Upper lobe of left lung (tissue), 6 donors: ENCODE measurements around the gene RNF19B. TPM values are rescaled to one million over a fixed set of nuclear protein-coding genes. Genes with fewer than 3 reads are reported as not detected.

Experiments
- ATAC-seq, 2 donors: fragments of 200-7000 bp; cut with Tn5 transposase; one replicate each; pipeline ENCODE4 v1.9.1; 2022; ENCODE audit warnings: mild to moderate bottlenecking in 2 of 2, moderate library complexity in 2 of 2; ENCODE audit not compliant: low FRiP score in 2 of 2
- DNase-seq, 2 donors: peaks; one replicate each; pipeline ENCODE4 v3.0.0-alpha.2; 2019 to 2020
- H3K27ac ChIP-seq, 4 donors: fragments of 200-600 bp; sonication (generic); one replicate each; pipeline ENCODE4 v1.5.1; 2016 to 2019
- H3K27me3 ChIP-seq, 4 donors: fragments of 200-600 bp; sonication (generic); one replicate each; pipeline ENCODE4 v1.5.1; 2017 to 2019
- H3K36me3 ChIP-seq, 4 donors: fragments of 200-600 bp; sonication (generic); one replicate each; pipeline ENCODE4 v1.5.1; 2016 to 2019
- H3K4me1 ChIP-seq, 4 donors: fragments of 200-600 bp; sonication (generic); one replicate each; pipeline ENCODE4 v1.5.1; 2018 to 2019
- H3K4me3 ChIP-seq, 4 donors: fragments of 200-600 bp; sonication (generic); one replicate each; pipeline ENCODE4 v1.5.1; 2017 to 2019; ENCODE audit warnings: mild to moderate bottlenecking in 2 of 4, moderate library complexity in 1 of 4
- H3K9me3 ChIP-seq, 4 donors: fragments of 200-600 bp; sonication (generic); one replicate each; pipeline ENCODE4 v1.5.1; 2018 to 2019
- EP300 ChIP-seq, 4 donors: sonication (generic); formaldehyde crosslinking; IDR thresholded peaks; one replicate each; pipeline ENCODE4 v1.5.1; 2017; ENCODE audit warnings: antibody characterized with exemption in 4 of 4, control low read depth in 2 of 4
- POLR2A ChIP-seq, 4 donors: fragments of 450-650 bp; IDR thresholded peaks; one replicate each; pipeline ENCODE4 v1.5.1; 2016 to 2017; ENCODE audit warnings: antibody characterized with exemption in 4 of 4, mild to moderate bottlenecking in 2 of 4
- POLR2AphosphoS5 ChIP-seq, 2 donors: sonication (generic); formaldehyde crosslinking; IDR thresholded peaks; one replicate each; pipeline ENCODE4 v1.5.1; 2017; ENCODE audit warnings: antibody characterized with exemption in 2 of 2
- WGBS, 2 donors: methylation state at CpG; one replicate each; pipeline ENCODE4 v1.1.5; 2017 to 2018; 5-methylcytosine and 5-hydroxymethylcytosine counted together
- total RNA-seq, 6 donors: library from RNA; depleted of rRNA in 4 of 6; stranded (reverse); fragments of >200 nt in 4 of 6; gene quantifications; one replicate each; pipeline versions ENCODE4 v1.1.0 to v1.2.1, GENCODE V29; 2016 to 2021
- TF ChIP-seq, protein P1 (sequence below), 6 experiments: fragments of 450-650 bp in 4 of 6; fragments of 200-600 bp in 2 of 6; sonication (generic) in 2 of 6; IDR thresholded peaks; one replicate each; pipeline ENCODE4 v1.5.1; 2016 to 2019; ENCODE audit warnings: antibody characterized with exemption in 6 of 6
- donor health status: DM: no; HTN: no; CAD: no; lungs with moderate emphysema.
- donor health status: DM: no; HTN: yes; CAD: no; lungs with severe emphysema.

Gene RNF19B
- total RNA-seq, 6 donors from 2014 or later, result 28.7 to 44.5 (median 37.4) TPM

DNA sequence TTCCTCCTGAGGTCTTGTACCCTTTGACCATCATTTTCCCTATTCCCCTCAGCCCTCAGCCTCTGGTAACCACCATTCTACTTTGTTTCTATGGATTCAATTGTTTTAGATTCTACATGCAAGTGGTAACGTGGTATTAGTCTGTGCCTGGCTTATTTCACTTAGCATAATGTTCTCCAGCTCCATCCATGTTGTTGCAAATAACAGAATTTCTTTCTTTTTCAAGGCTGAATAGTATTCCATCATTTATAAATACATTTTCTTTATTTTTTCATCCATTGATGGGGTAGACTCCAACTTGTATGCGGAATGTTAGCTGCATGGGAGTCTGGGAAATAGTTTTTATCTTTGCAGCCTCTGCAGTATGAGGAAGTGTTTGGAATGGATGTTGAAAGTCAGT is 37.2 kb downstream of the RNF19B start:
- no peak for ATAC-seq
- DNase-seq, result no peak
- 96 to 98% methylated on average over 2 of the region's 2 CpGs for WGBS, 2 donors
- TF ChIP-seq POLR2A (IDR thresholded peaks at IDR 0.05) (no peak), EP300 (IDR thresholded peaks at IDR 0.05) (no peak), POLR2AphosphoS5 (IDR thresholded peaks at IDR 0.05) (no peak)
- TF ChIP-seq, protein P1, sequence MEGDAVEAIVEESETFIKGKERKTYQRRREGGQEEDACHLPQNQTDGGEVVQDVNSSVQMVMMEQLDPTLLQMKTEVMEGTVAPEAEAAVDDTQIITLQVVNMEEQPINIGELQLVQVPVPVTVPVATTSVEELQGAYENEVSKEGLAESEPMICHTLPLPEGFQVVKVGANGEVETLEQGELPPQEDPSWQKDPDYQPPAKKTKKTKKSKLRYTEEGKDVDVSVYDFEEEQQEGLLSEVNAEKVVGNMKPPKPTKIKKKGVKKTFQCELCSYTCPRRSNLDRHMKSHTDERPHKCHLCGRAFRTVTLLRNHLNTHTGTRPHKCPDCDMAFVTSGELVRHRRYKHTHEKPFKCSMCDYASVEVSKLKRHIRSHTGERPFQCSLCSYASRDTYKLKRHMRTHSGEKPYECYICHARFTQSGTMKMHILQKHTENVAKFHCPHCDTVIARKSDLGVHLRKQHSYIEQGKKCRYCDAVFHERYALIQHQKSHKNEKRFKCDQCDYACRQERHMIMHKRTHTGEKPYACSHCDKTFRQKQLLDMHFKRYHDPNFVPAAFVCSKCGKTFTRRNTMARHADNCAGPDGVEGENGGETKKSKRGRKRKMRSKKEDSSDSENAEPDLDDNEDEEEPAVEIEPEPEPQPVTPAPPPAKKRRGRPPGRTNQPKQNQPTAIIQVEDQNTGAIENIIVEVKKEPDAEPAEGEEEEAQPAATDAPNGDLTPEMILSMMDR (IDR thresholded peaks at IDR 0.05), result no peak
- Histone ChIP-seq H3K4me1 (peaks cover 8 to 17% (median 16%) of the 10 kb centered on the region in 4 donors), H3K27ac (no peak overlapping the region), H3K36me3 (no peaks in the 10 kb centered on the region), H3K27me3 (peaks cover 0 to 10% (median 2%) of the 10 kb centered on the region in 4 donors), H3K9me3 (no peaks in the 10 kb centered on the region), H3K4me3 (no peak overlapping the region)

DNA sequence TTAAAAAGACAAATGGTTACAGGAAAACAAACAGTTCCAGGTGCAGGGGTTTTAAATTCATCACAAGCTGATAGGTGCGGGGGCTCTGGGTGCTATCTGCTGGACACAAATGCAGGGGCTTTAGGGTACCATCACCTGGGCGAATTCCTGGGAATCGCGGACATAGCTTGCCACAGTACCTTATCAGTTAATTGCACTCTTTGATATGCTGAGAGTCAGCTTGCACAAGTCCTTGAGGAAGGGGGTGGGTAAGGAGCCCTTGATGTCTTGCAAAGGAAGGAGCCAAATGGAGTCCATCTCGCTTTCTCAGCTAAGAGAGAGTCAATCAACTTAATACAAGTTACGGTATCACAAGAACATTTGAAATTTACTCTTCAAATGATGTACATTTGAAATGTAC is 38.0 kb downstream of the RNF19B start:
- ATAC-seq, result no peak
- Histone ChIP-seq H3K4me1 (peaks cover 8 to 17% (median 16%) of the 10 kb centered on the region in 4 donors), H3K27ac (no peak overlapping the region), H3K4me3 (no peak overlapping the region), H3K9me3 (no peaks in the 10 kb centered on the region), H3K36me3 (no peaks in the 10 kb centered on the region), H3K27me3 (peaks cover 0 to 10% (median 2%) of the 10 kb centered on the region in 4 donors)
- 62 to 64% methylated on average over 6 of the region's 6 CpGs for WGBS, 2 donors
- peak in 1 of 2 donors; percentile 51 for DNase-seq
- TF ChIP-seq EP300 (IDR thresholded peaks at IDR 0.05) (no peak), POLR2AphosphoS5 (IDR thresholded peaks at IDR 0.05) (no peak), POLR2A (IDR thresholded peaks at IDR 0.05) (no peak)
- TF ChIP-seq, protein P1 (IDR thresholded peaks at IDR 0.05), result no peak

DNA sequence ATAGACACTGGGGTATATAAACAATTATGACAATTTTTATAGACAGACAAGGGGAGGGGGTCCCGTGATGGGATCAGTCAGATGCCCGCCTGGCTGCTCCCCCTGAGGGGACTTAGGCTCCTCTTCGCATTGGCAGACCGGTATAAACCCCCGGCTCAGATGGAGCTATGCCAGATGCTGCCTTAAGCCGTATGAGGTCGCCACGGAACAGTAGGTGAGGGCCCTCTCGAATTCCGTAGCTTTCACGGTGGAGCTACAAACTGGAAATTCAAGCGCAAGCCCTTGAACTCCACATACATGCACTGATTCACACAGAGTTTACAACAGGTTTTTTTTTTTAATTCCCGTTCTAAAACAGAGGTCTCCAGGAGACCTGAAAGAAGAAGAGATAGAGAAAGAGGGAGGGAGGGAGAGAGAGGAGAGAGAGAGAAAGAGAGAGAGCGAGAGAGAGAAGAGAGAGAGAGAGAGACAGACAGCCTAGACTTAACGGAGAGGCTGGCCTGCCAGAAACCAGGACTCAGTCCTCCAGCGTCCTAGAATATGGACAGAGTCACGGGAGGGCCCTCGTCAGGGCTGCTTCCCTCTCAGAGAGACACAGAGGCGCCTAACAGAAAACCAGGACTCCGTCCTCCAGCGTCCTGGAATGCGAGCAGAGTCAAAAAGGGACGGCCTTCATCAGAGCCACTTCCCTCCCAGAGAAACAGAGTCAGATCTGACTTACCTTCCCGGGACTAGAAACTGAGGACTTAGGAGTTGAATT is 39.0 kb downstream of the RNF19B start:
- TF ChIP-seq, protein P1 (IDR thresholded peaks at IDR 0.05), result no peak
- no peak for TF ChIP-seq EP300 (IDR thresholded peaks at IDR 0.05)
- DNase-seq, result peak in 1 of 2 donors; percentile 61
- Histone ChIP-seq H3K27me3 (peaks cover 0 to 10% (median 2%) of the 10 kb centered on the region in 4 donors), H3K9me3 (no peaks in the 10 kb centered on the region), H3K36me3 (no peaks in the 10 kb centered on the region), H3K4me3 (peak overlapping the region in 2 of 4 donors; percentile 18 to 32), H3K27ac (no peak overlapping the region), H3K4me1 (peaks cover 8 to 17% (median 16%) of the 10 kb centered on the region in 4 donors)
- WGBS, 2 donors, result 13 to 17% methylated on average over 24 of the region's 24 CpGs
- peak; percentile 63 to 79 for ATAC-seq

DNA sequence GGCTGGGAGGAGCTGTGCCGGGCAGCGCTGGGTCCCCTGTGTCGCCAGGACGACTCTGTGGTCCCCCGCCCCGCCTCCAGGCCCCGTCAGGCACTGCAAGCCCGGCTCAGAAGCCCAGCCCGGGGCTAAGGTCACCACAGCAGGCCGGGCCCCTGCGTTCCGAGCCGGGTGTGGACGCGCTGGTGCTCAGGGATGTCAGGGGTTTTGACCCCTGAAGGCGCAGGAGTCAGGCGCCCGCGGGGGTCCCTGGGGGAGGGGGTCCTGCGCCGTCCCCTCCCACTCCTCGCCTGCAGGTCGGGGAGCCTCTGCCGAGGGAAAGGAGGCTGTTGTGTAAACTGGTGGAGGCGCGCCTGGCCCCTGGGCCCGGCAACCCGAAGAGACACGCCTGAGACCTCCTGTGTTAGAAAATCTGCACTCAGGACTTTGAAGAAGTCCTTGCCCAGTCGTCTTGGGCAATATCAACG is 39.7 kb downstream of the RNF19B start:
- ATAC-seq (peak; percentile 38 to 56), DNase-seq (peak in 1 of 2 donors; percentile 85)
- Histone ChIP-seq H3K4me1 (peaks cover 8 to 17% (median 16%) of the 10 kb centered on the region in 4 donors), H3K27ac (no peak overlapping the region), H3K9me3 (no peaks in the 10 kb centered on the region), H3K27me3 (peaks cover 0 to 10% (median 2%) of the 10 kb centered on the region in 4 donors), H3K4me3 (peak overlapping the region in 2 of 4 donors; percentile 18 to 32), H3K36me3 (no peaks in the 10 kb centered on the region)
- TF ChIP-seq EP300 (IDR thresholded peaks at IDR 0.05) (no peak), POLR2A (IDR thresholded peaks at IDR 0.05) (no peak), POLR2AphosphoS5 (IDR thresholded peaks at IDR 0.05) (no peak)
- TF ChIP-seq, protein P1 (IDR thresholded peaks at IDR 0.05), result peak in 2 of 6 experiments; percentile 15 to 20
- WGBS, 2 donors, result 18 to 26% methylated on average over 11 to 25 of the region's 31 CpGs
